ENCODE data around the gene CMTM5. TPM values are rescaled to one million over a fixed set of nuclear protein-coding genes. Genes with fewer than 3 reads are reported as not detected.
A peak's percentile ranks its signal among the peaks of the same experiment; 100 is the strongest.

CMTM5 gene
- total RNA-seq, 2 experiments from 2014 or later = not detected

DNA sequence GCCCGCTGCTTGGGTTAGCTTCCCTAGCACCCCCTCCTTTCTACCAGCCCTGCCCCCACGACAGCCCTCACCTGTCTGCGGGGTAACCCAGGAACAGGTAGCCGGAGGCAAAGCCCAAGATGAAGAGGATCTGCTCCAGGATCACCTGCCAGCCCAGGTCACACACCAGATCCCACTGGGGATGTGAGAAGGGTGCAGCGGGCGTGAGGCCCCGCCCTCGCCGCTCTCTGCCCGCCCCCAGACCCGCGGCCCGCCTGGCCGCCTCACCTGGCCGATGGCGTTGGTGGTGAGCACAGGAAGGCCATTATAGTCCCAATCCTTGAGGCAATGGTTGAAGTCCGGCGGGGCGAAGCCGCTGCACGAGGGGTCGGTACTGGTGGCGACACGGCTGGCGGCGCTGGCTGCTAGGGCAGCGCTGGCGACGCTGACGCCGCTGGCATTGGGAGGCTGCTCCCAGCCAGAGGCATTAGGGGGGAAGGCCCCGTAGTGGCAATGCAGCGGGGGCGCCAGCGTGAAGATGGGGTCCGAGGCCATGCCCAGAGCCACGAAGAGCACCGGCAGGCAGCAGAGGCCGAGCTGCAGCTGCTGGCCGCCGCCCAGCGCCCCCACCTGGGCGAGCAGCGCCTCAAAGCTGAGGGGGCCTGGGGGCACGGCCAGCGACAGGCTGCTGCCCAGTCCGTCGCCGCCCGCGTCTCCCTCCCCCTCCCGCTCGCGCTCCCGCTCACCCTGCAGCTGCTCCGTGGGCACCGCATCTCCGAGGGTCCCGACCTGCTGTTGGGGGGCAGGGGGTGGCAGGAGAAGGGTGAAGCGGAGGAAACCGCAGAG is 25.0 kb upstream of the CMTM5 start:
- no peak overlapping the region for H3K27ac Mint-ChIP-seq
- peak; percentile 38 for ATAC-seq
- peak overlapping the region; percentile 55 for H3K4me3 Mint-ChIP-seq
- H3K4me1 Mint-ChIP-seq = peaks cover 10% of the 10 kb centered on the region
- H3K9me3 Mint-ChIP-seq (ENCODE audit: low read depth) = no peaks in the 10 kb centered on the region
- CTCF ChIA-PET = interaction anchor here (0.8 to 1.3 kb wide), 3 partner anchors 28 to 283 kb away, joined by 3 to 4 read pairs (median 3); no protein-coding TSS in a partner anchor
- DNase-seq = no peak
- no peaks in the 10 kb centered on the region for H3K36me3 Mint-ChIP-seq
- peaks cover 57% of the 10 kb centered on the region for H3K27me3 Mint-ChIP-seq

GRCh38 chr14:23352506-23353432 is 24.1 kb upstream of the CMTM5 start, which contains the start of gene SLC22A17:
SLC22A17 (minus strand) TSS chr14:23352887.
- Mint-ChIP-seq H3K4me3 (peak within 1 kb of the TSS; percentile 55), H3K36me3 (no peaks in the 10 kb centered on the region), H3K27ac (no peak within 1 kb of the TSS), H3K9me3 (ENCODE audit: low read depth) (no peaks in the 10 kb centered on the region), H3K4me1 (peaks cover 10% of the 10 kb centered on the region), H3K27me3 (peaks cover 57% of the 10 kb centered on the region)
- CTCF ChIA-PET = interaction anchor here (0.6 to 1.3 kb wide), 4 partner anchors 28 to 458 kb away, joined by 3 read pairs; no protein-coding TSS in a partner anchor
- peak; percentile 82 for ATAC-seq
- DNase-seq = peak; percentile 54

GRCh38 chr14:23353433-23353780 is 23.4 kb upstream of the CMTM5 start:
- CTCF ChIA-PET = interaction anchor here (0.6 to 1.6 kb wide), 5 partner anchors 24 to 457 kb away, joined by 3 to 6 read pairs (median 3); no protein-coding TSS in a partner anchor
- DNase-seq (no peak), ATAC-seq (no peak)
- Mint-ChIP-seq H3K9me3 (ENCODE audit: low read depth) (no peaks in the 10 kb centered on the region), H3K4me3 (peak overlapping the region; percentile 55), H3K36me3 (no peaks in the 10 kb centered on the region), H3K27ac (no peak overlapping the region), H3K27me3 (peaks cover 57% of the 10 kb centered on the region), H3K4me1 (peaks cover 10% of the 10 kb centered on the region)

DNA sequence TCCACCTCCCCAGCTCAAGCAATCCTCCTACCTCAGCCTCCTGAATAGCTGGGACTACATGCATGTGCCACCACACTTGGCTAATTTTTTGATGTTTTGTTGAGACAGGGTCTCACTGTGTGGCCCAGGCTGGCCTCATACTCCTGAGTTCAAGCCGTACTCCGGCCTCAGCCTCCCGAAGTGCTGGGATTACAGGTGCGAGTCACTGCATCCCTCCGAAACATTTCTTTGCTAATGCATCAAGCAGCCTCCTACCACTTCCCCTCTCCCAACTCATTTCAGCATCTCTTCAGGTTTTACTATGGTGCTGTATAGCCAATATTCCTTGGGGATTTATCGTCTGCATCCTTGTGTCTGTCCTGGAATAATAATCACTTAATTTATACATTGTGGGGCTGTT is 21.9 kb upstream of the CMTM5 start:
- DNase-seq = no peak
- ATAC-seq = no peak
- peaks cover 10% of the 10 kb centered on the region for H3K4me1 Mint-ChIP-seq
- H3K9me3 Mint-ChIP-seq (ENCODE audit: low read depth) = no peaks in the 10 kb centered on the region
- no peak overlapping the region for H3K27ac Mint-ChIP-seq
- peaks cover 55% of the 10 kb centered on the region for H3K27me3 Mint-ChIP-seq
- CTCF ChIA-PET = interaction anchor here (1.3 to 1.6 kb wide), 2 partner anchors 25 to 26 kb away, joined by 5 to 6 read pairs; no protein-coding TSS in a partner anchor
- H3K36me3 Mint-ChIP-seq = no peaks in the 10 kb centered on the region
- no peak overlapping the region for H3K4me3 Mint-ChIP-seq

GRCh38 chr14:23355871-23356435 is 20.9 kb upstream of the CMTM5 start:
- no peak for ATAC-seq
- peaks cover 46% of the 10 kb centered on the region for H3K27me3 Mint-ChIP-seq
- no peaks in the 10 kb centered on the region for H3K36me3 Mint-ChIP-seq
- no peak overlapping the region for H3K4me3 Mint-ChIP-seq
- H3K27ac Mint-ChIP-seq = no peak overlapping the region
- CTCF ChIA-PET = no interaction called here
- no peaks in the 10 kb centered on the region for H3K9me3 Mint-ChIP-seq (ENCODE audit: low read depth)
- H3K4me1 Mint-ChIP-seq = peaks cover 10% of the 10 kb centered on the region
- DNase-seq = no peak

GRCh38 chr14:23356662-23357061 is 20.2 kb upstream of the CMTM5 start:
- Mint-ChIP-seq H3K4me1 (peaks cover 4% of the 10 kb centered on the region), H3K9me3 (ENCODE audit: low read depth) (no peaks in the 10 kb centered on the region), H3K4me3 (no peak overlapping the region), H3K27me3 (peaks cover 39% of the 10 kb centered on the region), H3K27ac (no peak overlapping the region), H3K36me3 (no peaks in the 10 kb centered on the region)
- DNase-seq = no peak
- ATAC-seq = no peak
- CTCF ChIA-PET = no interaction called here

GRCh38 chr14:23357261-23357660 is 19.6 kb upstream of the CMTM5 start:
- Mint-ChIP-seq H3K4me3 (no peak overlapping the region), H3K36me3 (no peaks in the 10 kb centered on the region), H3K9me3 (ENCODE audit: low read depth) (no peaks in the 10 kb centered on the region), H3K27me3 (peaks cover 39% of the 10 kb centered on the region), H3K4me1 (peaks cover 4% of the 10 kb centered on the region), H3K27ac (no peak overlapping the region)
- ATAC-seq (no peak), DNase-seq (no peak)
- CTCF ChIA-PET = no interaction called here

DNA sequence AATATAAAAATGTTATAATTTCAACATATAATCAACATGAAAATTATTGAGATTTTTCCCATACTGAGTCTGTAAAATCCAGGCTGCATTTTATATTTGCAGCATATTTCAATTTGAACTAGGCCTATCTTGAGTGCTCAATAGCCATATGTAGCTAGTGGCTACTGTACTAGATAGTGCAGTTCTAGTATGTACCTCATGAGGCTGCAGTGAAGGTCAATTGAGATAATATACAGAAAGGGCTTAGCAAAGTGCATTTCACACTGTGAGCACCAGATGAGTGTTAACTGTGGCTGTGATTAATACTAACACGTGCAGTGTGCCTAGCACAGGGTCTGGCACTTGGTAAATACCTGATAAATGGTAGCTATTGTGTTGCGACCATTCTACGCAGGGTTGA is 18.8 kb upstream of the CMTM5 start:
- Mint-ChIP-seq H3K9me3 (ENCODE audit: low read depth) (no peaks in the 10 kb centered on the region), H3K4me1 (peaks cover 2% of the 10 kb centered on the region), H3K4me3 (no peak overlapping the region), H3K27me3 (peaks cover 36% of the 10 kb centered on the region), H3K36me3 (no peaks in the 10 kb centered on the region), H3K27ac (no peak overlapping the region)
- DNase-seq = no peak
- CTCF ChIA-PET = no interaction called here
- ATAC-seq = no peak

- Mint-ChIP-seq H3K36me3 (no peaks in the 10 kb centered on the region), H3K9me3 (ENCODE audit: low read depth) (no peaks in the 10 kb centered on the region), H3K4me1 (no peaks in the 10 kb centered on the region), H3K27ac (no peak overlapping the region), H3K4me3 (no peak overlapping the region), H3K27me3 (peaks cover 34% of the 10 kb centered on the region)
- DNase-seq (no peak), ATAC-seq (no peak)
- CTCF ChIA-PET = no interaction called here
Observed at GRCh38 chr14:23358553-23359166, 18.2 kb upstream of the CMTM5 start.

GRCh38 chr14:23359167-23359626 is 17.6 kb upstream of the CMTM5 start:
- Mint-ChIP-seq H3K27me3 (peaks cover 32% of the 10 kb centered on the region), H3K4me1 (no peaks in the 10 kb centered on the region), H3K36me3 (no peaks in the 10 kb centered on the region), H3K9me3 (ENCODE audit: low read depth) (no peaks in the 10 kb centered on the region), H3K4me3 (no peak overlapping the region), H3K27ac (no peak overlapping the region)
- DNase-seq = no peak
- ATAC-seq = no peak
- CTCF ChIA-PET = interaction anchor here (1.2 kb wide), 1 partner anchor 21 kb away, joined by 3 read pairs; no protein-coding TSS in a partner anchor

GRCh38 chr14:23359722-23360447 is 17.0 kb upstream of the CMTM5 start:
- CTCF ChIA-PET = interaction anchor here (0.7 to 1.9 kb wide), 3 partner anchors 20 to 33 kb away, joined by 3 to 5 read pairs (median 3); no protein-coding TSS in a partner anchor
- no peak overlapping the region for H3K27ac Mint-ChIP-seq
- peaks cover 2% of the 10 kb centered on the region for H3K4me1 Mint-ChIP-seq
- DNase-seq (no peak), ATAC-seq (no peak)
- H3K27me3 Mint-ChIP-seq = peaks cover 32% of the 10 kb centered on the region
- no peak overlapping the region for H3K4me3 Mint-ChIP-seq
- H3K36me3 Mint-ChIP-seq = no peaks in the 10 kb centered on the region
- no peaks in the 10 kb centered on the region for H3K9me3 Mint-ChIP-seq (ENCODE audit: low read depth)

GRCh38 chr14:23360496-23360895 is 16.4 kb upstream of the CMTM5 start:
- no peak overlapping the region for H3K27ac Mint-ChIP-seq
- ATAC-seq = no peak
- H3K4me3 Mint-ChIP-seq = no peak overlapping the region
- CTCF ChIA-PET = interaction anchor here (0.7 to 1.9 kb wide), 3 partner anchors 19 to 34 kb away, joined by 3 to 5 read pairs (median 3); no protein-coding TSS in a partner anchor
- no peaks in the 10 kb centered on the region for H3K9me3 Mint-ChIP-seq (ENCODE audit: low read depth)
- peaks cover 28% of the 10 kb centered on the region for H3K27me3 Mint-ChIP-seq
- DNase-seq = no peak
- no peaks in the 10 kb centered on the region for H3K36me3 Mint-ChIP-seq
- peaks cover 3% of the 10 kb centered on the region for H3K4me1 Mint-ChIP-seq

All from activated CD8-positive, alpha-beta memory T cell treated with anti-CD3 and anti-CD28 coated beads, Interleukin-2, amount 10 ng/mL, durations not matched to agents 7 days and 5 days (primary cell).